Uterus (tissue), 4 donors: ENCODE results near the gene AIFM2. TPM values are rescaled to one million over a fixed set of nuclear protein-coding genes. Genes with fewer than 3 reads are reported as not detected.
A peak's percentile ranks its signal among the peaks of the same experiment; 100 is the strongest.

Experiments used
- DNase-seq, 2 donors: peaks; one replicate each; pipeline ENCODE4 v3.0.0-alpha.2; 2019 to 2020
- H3K27ac ChIP-seq, 2 donors: fragments of 200-600 bp; sonication (generic); 1 replicate in 1 of 2; 2 replicates in 1 of 2; pipeline ENCODE4 v1.5.1; 2016 to 2018
- H3K27me3 ChIP-seq, 2 donors: fragments of 200-600 bp; sonication (generic); one replicate each; pipeline ENCODE4 v1.5.1; 2018 to 2019; ENCODE audit warnings: control low read depth in 1 of 2
- H3K36me3 ChIP-seq, 2 donors: fragments of 200-600 bp; sonication (generic); one replicate each; pipeline ENCODE4 v1.5.1; 2019; ENCODE audit warnings: control low read depth in 1 of 2
- H3K4me1 ChIP-seq, 2 donors: fragments of 200-600 bp; sonication (generic); one replicate each; pipeline ENCODE4 v1.5.1; 2018 to 2019; ENCODE audit warnings: control low read depth in 1 of 2
- H3K4me3 ChIP-seq, 2 donors: fragments of 200-600 bp; sonication (generic); 1 replicate in 1 of 2; 2 replicates in 1 of 2; pipeline ENCODE4 v1.5.1; 2018 to 2019; ENCODE audit warnings: mild to moderate bottlenecking in 1 of 2
- H3K9me3 ChIP-seq, 2 donors: fragments of 200-600 bp; sonication (generic); one replicate each; pipeline ENCODE4 v1.5.1; 2019; ENCODE audit warnings: control low read depth in 1 of 2
- CTCF ChIP-seq, 4 experiments: fragments of 200-600 bp in 2 of 4; fragments of 450-650 bp in 2 of 4; sonication (generic) in 2 of 4; IDR thresholded peaks; one replicate each; pipeline ENCODE4 v1.5.1; 2016 to 2019; ENCODE audit warnings: antibody characterized with exemption in 4 of 4, mild to moderate bottlenecking in 2 of 4, moderate library complexity in 1 of 4
- POLR2A ChIP-seq, 2 donors: fragments of 450-650 bp; IDR thresholded peaks; one replicate each; pipeline ENCODE4 v1.6.1; 2016; ENCODE audit warnings: antibody characterized with exemption in 2 of 2, mild to moderate bottlenecking in 1 of 2, moderate library complexity in 1 of 2
- intact Hi-C: fragments of 100-400 bp; cut with DNase I; formaldehyde crosslinking; loops from one replicate; pipeline ENCODE4 v1.15.1; 2023; ENCODE audit warnings: low total_unique reads
- total RNA-seq, 4 donors: library from RNA; depleted of rRNA in 3 of 4; stranded (reverse); fragments of >200 nt in 3 of 4; gene quantifications; one replicate each; pipeline versions ENCODE4 v1.1.0 to v1.2.4, GENCODE V29; 2014 to 2023
- donor health status: DM: yes; HTN: yes; CAD: no.

AIFM2 gene
- total RNA-seq, 4 donors from 2014 or later = 3.5 to 14.0 (median 8.5) TPM

DNA sequence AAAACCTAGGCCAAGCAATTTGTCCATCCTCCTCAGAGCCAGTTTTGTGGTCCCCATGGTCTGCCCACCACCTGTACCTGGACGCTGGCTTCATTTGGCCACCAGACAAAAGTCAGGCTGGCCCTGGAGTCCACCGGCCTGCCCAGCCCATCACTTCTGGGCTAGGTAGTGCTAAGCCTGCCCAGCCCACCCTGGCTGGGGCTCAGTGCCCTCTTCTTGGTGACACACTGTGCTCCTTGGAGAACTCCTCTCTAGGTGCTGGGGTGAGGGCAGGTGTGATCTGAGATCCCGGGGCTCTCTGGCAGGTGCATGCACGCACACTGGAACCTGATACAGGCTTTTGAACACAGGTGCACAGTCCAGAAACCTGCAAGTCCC lies 1.1 kb downstream of the AIFM2 start:
- peak overlapping the region in 1 of 2 donors; percentile 85 for H3K4me3 ChIP-seq
- no peak for DNase-seq
- no peaks in the 10 kb centered on the region for H3K27me3 ChIP-seq
- intact Hi-C loops = no loop called here
- no peaks in the 10 kb centered on the region for H3K9me3 ChIP-seq
- peak overlapping the region in 1 of 2 donors; percentile 24 for H3K27ac ChIP-seq
- TF ChIP-seq CTCF (IDR thresholded peaks at IDR 0.05) (no peak), POLR2A (IDR thresholded peaks at IDR 0.05) (no peak)
- peaks cover 0 to 5% of the 10 kb centered on the region in 2 donors for H3K4me1 ChIP-seq
- H3K36me3 ChIP-seq = no peaks in the 10 kb centered on the region

DNA sequence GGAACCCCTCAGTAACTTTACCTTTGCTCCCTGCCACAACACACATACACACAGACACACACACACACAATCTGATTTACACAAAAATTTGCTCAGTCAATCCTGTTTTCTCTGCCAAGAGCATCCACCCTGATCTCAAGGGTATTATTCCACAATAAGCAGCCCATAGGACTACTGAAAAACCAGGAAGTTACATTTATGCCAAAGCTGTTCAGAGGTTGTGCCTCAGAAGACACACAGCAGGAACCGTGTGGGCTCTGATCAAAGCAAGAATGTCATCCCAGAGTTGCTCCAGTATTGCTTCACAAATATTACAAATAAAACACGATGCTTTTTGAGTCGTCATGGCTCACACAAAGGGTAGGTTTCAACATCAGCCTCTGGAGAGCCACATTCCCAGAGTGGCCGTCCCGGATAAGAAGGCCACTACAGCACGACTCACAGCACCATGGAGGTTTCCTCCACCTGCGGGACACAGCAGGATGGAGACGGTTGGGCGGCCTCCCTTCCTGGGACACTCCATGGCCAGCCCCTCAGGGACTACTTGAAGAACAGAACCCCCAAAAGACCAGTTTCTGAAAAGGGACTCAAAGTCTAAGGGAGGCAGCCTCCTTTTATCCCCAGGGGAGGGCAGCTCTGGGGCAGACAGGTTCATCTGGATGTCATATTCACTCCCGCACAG lies 1.6 kb downstream of the AIFM2 start:
- no peaks in the 10 kb centered on the region for H3K36me3 ChIP-seq
- peak overlapping the region in 1 of 2 donors; percentile 24 for H3K27ac ChIP-seq
- intact Hi-C loops = no loop called here
- H3K27me3 ChIP-seq = no peaks in the 10 kb centered on the region
- peaks cover 0 to 5% of the 10 kb centered on the region in 2 donors for H3K4me1 ChIP-seq
- H3K9me3 ChIP-seq = no peaks in the 10 kb centered on the region
- H3K4me3 ChIP-seq = no peak overlapping the region
- TF ChIP-seq CTCF (IDR thresholded peaks at IDR 0.05) (no peak), POLR2A (IDR thresholded peaks at IDR 0.05) (no peak)
- DNase-seq = no peak

- intact Hi-C loops = no loop called here
- no peak for DNase-seq
- no peak overlapping the region for H3K27ac ChIP-seq
- H3K4me3 ChIP-seq = no peak overlapping the region
- no peaks in the 10 kb centered on the region for H3K9me3 ChIP-seq
- no peaks in the 10 kb centered on the region for H3K4me1 ChIP-seq
- H3K27me3 ChIP-seq = no peaks in the 10 kb centered on the region
- no peaks in the 10 kb centered on the region for H3K36me3 ChIP-seq
- TF ChIP-seq CTCF (IDR thresholded peaks at IDR 0.05) = no peak
- TF ChIP-seq POLR2A (IDR thresholded peaks at IDR 0.05) = no peak
Observed at GRCh38 chr10:70126700-70127395, 5.8 kb downstream of the AIFM2 start.

DNA sequence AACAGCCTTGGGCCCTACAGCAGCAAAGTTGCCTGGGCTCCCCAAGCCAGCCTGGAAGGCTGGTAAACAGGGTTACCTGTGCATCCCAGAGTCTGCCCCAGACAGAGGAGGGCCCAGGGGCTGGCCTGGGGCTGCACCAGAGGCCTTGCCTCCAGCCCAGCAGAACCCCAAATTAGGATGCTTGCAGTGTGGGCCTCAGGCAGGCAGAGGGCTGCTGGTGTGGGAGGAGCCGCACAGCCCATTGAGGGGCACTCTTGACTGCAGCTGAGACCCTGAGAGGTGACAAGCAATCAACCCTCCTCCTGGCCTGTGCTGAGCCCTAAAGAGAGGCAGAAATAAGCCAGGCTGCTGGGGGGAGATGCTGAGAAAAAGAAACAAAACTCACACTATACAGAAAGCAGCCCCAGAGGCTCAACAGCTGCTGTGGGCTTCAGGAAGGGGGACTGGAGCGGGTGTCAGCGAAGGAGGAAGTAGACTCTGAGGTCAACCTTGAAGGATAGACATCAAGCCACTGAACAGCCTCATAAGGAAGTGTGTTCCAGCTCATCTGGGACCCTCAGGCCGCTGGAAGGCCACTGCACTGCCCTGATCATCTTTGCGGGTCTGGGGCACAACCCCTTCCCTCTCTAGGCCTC lies 6.6 kb downstream of the AIFM2 start:
- no peak overlapping the region for H3K4me3 ChIP-seq
- no peak overlapping the region for H3K27ac ChIP-seq
- no peaks in the 10 kb centered on the region for H3K4me1 ChIP-seq
- H3K9me3 ChIP-seq = no peaks in the 10 kb centered on the region
- intact Hi-C loops = no loop called here
- no peaks in the 10 kb centered on the region for H3K27me3 ChIP-seq
- no peak for TF ChIP-seq POLR2A (IDR thresholded peaks at IDR 0.05)
- no peak for TF ChIP-seq CTCF (IDR thresholded peaks at IDR 0.05)
- no peak for DNase-seq
- no peaks in the 10 kb centered on the region for H3K36me3 ChIP-seq

DNA sequence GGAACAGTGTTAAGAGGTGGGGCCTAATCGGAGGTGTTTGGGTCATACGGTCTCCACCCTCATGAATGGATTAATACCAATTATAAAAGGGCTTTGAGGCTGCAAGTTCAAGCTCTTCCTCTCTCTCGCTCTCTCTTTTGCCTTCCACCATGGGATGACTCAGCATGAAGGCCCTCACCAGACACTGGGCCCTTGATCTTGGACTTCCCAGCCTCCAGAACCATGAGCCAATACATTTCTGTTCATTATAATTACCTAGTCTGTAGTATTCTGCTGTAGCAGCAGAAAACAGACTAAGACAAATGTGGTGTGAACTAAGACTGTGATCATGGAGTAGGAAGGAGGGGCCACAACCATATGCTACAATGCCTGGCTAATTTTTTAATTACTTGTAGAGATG lies 7.7 kb downstream of the AIFM2 start:
- H3K9me3 ChIP-seq = no peaks in the 10 kb centered on the region
- H3K4me1 ChIP-seq = no peaks in the 10 kb centered on the region
- H3K36me3 ChIP-seq = no peaks in the 10 kb centered on the region
- TF ChIP-seq CTCF (IDR thresholded peaks at IDR 0.05) = no peak
- no peak overlapping the region for H3K27ac ChIP-seq
- intact Hi-C loops = no loop called here
- DNase-seq = no peak
- H3K27me3 ChIP-seq = no peaks in the 10 kb centered on the region
- no peak overlapping the region for H3K4me3 ChIP-seq
